MM.1S (cell line): Measurements from ENCODE around the gene SLC38A11.

Experiments
- CTCF ChIP-seq: fragments of 300-600 bp; sonication (generic); IDR thresholded peaks from 2 replicates; pipeline ENCODE4 v1.5.1; 2016; ENCODE audit warnings: antibody characterized with exemption, low read length, mixed read lengths
- EZH2 ChIP-seq: fragments of 300-600 bp; sonication (generic); optimal IDR thresholded peaks from 2 replicates; pipeline ENCODE3; 2017; ENCODE audit warnings: low read depth, mild to moderate bottlenecking, antibody characterized with exemption, low read length, mixed read lengths

DNA sequence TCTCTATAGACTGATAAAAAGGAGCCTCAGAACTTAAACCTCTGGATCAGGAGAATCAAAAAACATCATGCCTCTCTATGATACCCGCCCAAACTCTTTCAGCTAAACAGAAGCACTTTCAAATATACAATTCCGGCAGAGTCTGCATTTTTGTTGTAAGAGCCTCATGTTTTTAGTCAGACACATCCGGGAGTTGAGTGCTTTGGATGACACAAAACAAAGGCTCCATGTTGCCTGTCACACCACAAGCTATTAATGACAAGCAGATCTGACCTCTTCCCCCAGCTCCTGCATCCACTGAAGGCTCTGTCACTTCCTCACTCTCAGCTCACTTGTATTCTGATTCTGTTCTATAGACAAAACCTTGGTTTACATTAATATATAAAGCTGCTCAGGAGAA, 33.2 kb downstream of the SLC38A11 start:
- TF ChIP-seq CTCF: no peak
- TF ChIP-seq EZH2: no peak
